ENCODE measurements around the gene FGFBP1. TPM values are rescaled to one million over a fixed set of nuclear protein-coding genes. Genes with fewer than 3 reads are reported as not detected.

FGFBP1 gene
- total and polyA plus RNA-seq, 2 donors (not counting 3 experiments of a cell fraction or from before 2014, with no cell fraction given): not detected

DNA sequence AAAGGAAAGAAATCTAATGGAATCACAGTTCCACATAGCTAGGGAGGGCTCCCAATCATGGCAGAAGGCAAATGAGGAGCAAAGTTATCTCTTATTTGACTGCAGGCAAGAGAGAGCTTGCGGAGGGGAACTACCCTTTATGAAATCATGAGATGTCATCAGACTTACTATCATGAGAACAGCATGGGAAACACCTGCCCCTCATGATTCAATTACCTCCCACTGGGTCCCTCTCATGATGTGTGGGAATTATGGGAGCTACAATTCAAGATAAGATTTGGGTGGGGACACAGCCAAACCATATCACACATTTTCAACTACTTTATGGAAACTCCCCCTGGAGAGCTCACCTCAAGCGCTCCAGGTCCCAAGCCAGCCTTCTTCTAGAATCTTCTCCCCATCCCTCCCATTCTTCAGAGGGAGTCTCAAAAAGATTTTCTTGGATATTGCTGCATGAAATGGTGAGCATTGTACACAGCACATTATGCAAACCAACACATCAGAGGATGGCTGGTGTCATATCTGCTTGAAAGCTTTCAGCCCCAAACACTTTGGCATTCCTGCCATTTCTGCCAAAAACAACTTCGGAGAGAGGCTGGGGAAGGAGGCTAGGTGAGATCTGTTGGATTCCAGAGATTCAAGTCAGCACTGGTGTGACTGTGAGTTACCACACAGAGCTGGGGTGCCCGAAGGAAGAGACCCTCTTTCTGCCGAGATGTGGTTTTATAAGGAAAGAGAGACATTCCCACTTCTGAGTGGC is 6.9 kb downstream of the FGFBP1 start:
- ChIA-PET CTCF (interaction anchor here (1.0 to 1.4 kb wide), 3 partner anchors 25 to 125 kb away, joined by 3 to 5 read pairs (median 4); no protein-coding TSS in a partner anchor), POLR2A (no interaction called here)
- no peaks in the 10 kb centered on the region for H3K79me2 ChIP-seq (ENCODE audit: control insufficient read depth, insufficient read depth, low read length)
- DNase-seq (ENCODE audit: low read depth, low spot score) (no peak), FAIRE-seq (no peak)
- no peak overlapping the region for H3K27ac ChIP-seq (ENCODE audit: insufficient read depth, low read depth, low read length)
- BruUV-seq (replicated peaks): no TSS peak
- no peaks in the 10 kb centered on the region for H3K36me3 ChIP-seq (ENCODE audit: control insufficient read depth in 2 of 2, extremely low read depth in 1 of 2, insufficient read depth in 2 of 2, low read length in 2 of 2)
- no peak overlapping the region for H3K4me3 ChIP-seq (replicated peaks in 1 of 3; ENCODE audit: insufficient read depth in 1 of 3, low read depth in 1 of 3, low read length in 3 of 3)
- dilution Hi-C loops (cut with MboI; ENCODE audit: extremely low pct_ligation_motif_present, low sequenced_read_pairs) (no loop called here), intact Hi-C loops (cut with micrococcal nuclease) (no loop called here)
- no peak for TF ChIP-seq POLR2AphosphoS5 (IDR thresholded peaks at IDR 0.05; ENCODE audit: insufficient read depth, low read depth, low read length)
- no peaks in the 10 kb centered on the region for H4K20me1 ChIP-seq (replicated peaks; ENCODE audit: control insufficient read depth, extremely low read depth, insufficient read depth, low read length)
- no peak overlapping the region for H3K9ac ChIP-seq (replicated peaks; ENCODE audit: extremely low read depth, insufficient read depth, low read length)
- H3K9me1 ChIP-seq (replicated peaks; ENCODE audit: control insufficient read depth, extremely low read depth, insufficient read depth, low read length): no peaks in the 10 kb centered on the region
- H2AFZ ChIP-seq (ENCODE audit: low read depth, low read length): no peak overlapping the region
- H3K4me1 ChIP-seq (ENCODE audit: control insufficient read depth, extremely low read depth, insufficient read depth, low read length): no peaks in the 10 kb centered on the region
- no peak overlapping the region for H3K4me2 ChIP-seq (ENCODE audit: insufficient read depth, low read length)
- H3K27me3 ChIP-seq (ENCODE audit: control insufficient read depth in 2 of 2, insufficient read depth in 2 of 2, low read length in 2 of 2): peaks cover 2 to 5% of the 10 kb centered on the region in 2 experiments
- H3K9me3 ChIP-seq (replicated peaks; ENCODE audit: control insufficient read depth, insufficient read depth, low read length): no peaks in the 10 kb centered on the region

DNA sequence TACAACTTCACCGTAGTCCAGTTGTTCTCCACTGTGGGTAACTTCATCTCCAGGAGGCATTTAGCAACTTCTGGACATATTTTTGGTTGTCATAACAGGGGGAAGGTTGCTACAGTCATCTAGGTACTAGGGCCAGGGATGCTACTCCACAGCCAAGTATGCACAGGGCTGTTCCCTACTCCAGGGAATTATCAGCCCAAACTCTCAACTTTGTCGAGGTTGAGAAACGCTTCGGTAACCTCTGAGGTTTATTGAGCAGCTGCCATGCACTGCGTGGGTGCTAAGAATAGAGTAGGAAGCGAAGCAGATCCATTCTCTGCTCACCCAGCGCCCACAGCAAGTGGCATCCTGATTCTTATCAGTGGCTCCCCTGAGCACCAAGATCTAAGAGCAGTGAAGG is 8.2 kb downstream of the FGFBP1 start:
- FAIRE-seq (no peak), DNase-seq (ENCODE audit: low read depth, low spot score) (no peak)
- no peak overlapping the region for H2AFZ ChIP-seq (ENCODE audit: low read depth, low read length)
- no peak overlapping the region for H3K4me3 ChIP-seq (replicated peaks in 1 of 3; ENCODE audit: insufficient read depth in 1 of 3, low read depth in 1 of 3, low read length in 3 of 3)
- H3K27me3 ChIP-seq (ENCODE audit: control insufficient read depth in 2 of 2, insufficient read depth in 2 of 2, low read length in 2 of 2): peaks cover 2 to 5% of the 10 kb centered on the region in 2 experiments
- no TSS peak for BruUV-seq (replicated peaks)
- POLR2A ChIA-PET: no interaction called here
- CTCF ChIA-PET: interaction anchor here (2.2 kb wide), 1 partner anchor 48 kb away, joined by 7 read pairs; no protein-coding TSS in a partner anchor
- dilution Hi-C loops (cut with MboI; ENCODE audit: extremely low pct_ligation_motif_present, low sequenced_read_pairs): no loop called here
- no peaks in the 10 kb centered on the region for H3K9me3 ChIP-seq (replicated peaks; ENCODE audit: control insufficient read depth, insufficient read depth, low read length)
- intact Hi-C loops (cut with micrococcal nuclease): no loop called here
- H3K4me1 ChIP-seq (ENCODE audit: control insufficient read depth, extremely low read depth, insufficient read depth, low read length): no peaks in the 10 kb centered on the region
- no peaks in the 10 kb centered on the region for H3K9me1 ChIP-seq (replicated peaks; ENCODE audit: control insufficient read depth, extremely low read depth, insufficient read depth, low read length)
- no peak overlapping the region for H3K9ac ChIP-seq (replicated peaks; ENCODE audit: extremely low read depth, insufficient read depth, low read length)
- TF ChIP-seq MAX (IDR thresholded peaks at IDR 0.05; ENCODE audit: insufficient read depth, insufficient read length) (no peak), GATA2 (IDR thresholded peaks at IDR 0.05; ENCODE audit: insufficient read depth, insufficient read length, low read depth, low read length) (no peak), FOS (IDR thresholded peaks at IDR 0.05; ENCODE audit: borderline replicate concordance, insufficient read depth, low read length) (no peak)
- H4K20me1 ChIP-seq (replicated peaks; ENCODE audit: control insufficient read depth, extremely low read depth, insufficient read depth, low read length): no peaks in the 10 kb centered on the region
- H3K4me2 ChIP-seq (ENCODE audit: insufficient read depth, low read length): no peak overlapping the region
- H3K27ac ChIP-seq (ENCODE audit: insufficient read depth, low read depth, low read length): no peak overlapping the region
- no peaks in the 10 kb centered on the region for H3K79me2 ChIP-seq (ENCODE audit: control insufficient read depth, insufficient read depth, low read length)
- no peaks in the 10 kb centered on the region for H3K36me3 ChIP-seq (ENCODE audit: control insufficient read depth in 2 of 2, extremely low read depth in 1 of 2, insufficient read depth in 2 of 2, low read length in 2 of 2)
